NCI-H82 treated with DMSO at 0.1 percent for 48 hours (cell line): ENCODE measurements around the gene ZNF319.
A peak's percentile ranks its signal among the peaks of the same experiment; 100 is the strongest.
"Not testable (repeated sequence)": the region's sequence is repeated elsewhere in the genome, so short reads cannot be mapped to it uniquely, and the experiment has no call there.

ENCODE experiments used
- DNase-seq: peaks from one replicate; lab custom pipeline; 2025; ENCODE audit not compliant: unreplicated experiment; lab: John Stamatoyannopoulos, UW

The ZNF319 gene

DNA sequence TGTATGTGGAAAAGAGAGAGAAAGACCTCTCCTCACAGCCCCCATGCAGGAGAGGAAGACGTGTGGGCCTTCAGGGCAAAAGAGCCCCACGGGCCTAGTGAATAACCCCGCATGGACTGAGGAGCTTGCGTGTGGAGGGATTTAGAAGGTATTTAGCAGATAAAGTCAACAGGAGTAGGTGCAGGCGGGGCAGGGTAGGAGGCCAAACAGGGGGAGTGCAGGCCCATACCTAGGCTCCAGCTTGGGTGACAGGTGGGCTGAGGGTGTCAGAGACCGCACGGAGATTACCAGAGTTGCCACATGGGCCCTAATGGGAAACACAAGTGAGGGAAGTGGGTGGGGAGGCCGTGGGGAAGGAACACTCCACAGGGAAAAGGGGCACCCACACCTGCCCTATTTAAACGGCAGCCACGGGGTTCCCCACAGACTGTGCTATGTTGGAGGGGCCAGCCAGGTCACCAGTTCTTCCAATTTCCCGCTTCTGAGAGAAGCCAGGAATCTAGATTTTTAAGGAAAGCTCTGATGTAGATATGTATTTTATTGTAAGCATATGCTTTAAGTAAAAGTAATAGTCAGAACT lies 21.4 kb downstream of the ZNF319 start:
- peak; percentile 25 for DNase-seq

DNA sequence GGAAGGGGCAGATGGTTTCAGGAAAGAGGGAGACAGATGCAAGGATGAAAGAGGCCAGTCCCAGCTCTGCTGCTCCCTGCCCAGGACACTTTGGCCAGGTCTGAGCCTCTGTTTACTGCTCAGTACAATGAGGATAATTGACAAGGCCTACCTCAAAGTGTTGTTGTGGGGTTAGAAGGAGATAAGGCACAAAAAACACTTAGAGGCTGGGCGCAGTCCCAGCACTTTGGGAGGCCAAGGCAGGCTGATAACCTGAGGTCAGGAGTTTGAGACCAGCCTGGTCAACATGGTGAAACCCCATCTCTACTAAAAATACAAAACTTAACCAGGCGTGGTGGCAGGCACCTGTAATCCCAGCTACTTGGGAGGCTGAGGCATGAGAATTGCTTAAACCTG lies 22.4 kb downstream of the ZNF319 start:
- DNase-seq, result not testable (repeated sequence)

DNA sequence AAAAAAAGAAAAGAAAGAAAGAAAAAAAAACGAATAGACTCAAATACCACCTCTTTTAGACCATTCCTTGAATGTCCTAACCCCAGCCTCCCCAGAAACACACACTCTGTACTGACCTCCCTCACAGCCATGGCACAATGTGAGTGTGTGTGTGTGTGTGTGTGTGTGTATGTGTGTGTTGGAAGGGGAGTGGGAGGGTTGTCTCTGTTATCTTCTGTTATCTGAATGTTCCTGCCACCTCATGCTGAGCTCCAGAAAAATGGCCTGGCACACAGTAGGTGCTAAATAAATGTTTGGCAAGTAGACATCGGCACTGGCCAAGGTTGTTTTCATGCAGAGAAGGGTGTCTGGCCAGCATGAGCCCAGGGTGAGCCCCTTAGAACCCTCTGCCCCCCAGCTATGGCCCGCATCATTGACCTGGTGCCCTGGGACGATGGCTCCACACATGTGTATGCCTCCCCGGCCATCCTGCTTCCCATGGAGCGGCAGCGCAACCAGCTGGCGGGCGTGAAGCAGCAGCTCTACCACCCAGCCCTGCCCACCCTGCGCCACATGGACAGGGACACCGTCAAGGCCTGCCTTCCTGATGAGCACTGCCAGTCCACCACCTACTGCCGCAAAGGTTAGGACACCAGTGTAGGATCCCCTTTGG lies 22.9 kb downstream of the ZNF319 start:
- DNase-seq, result no peak

DNA sequence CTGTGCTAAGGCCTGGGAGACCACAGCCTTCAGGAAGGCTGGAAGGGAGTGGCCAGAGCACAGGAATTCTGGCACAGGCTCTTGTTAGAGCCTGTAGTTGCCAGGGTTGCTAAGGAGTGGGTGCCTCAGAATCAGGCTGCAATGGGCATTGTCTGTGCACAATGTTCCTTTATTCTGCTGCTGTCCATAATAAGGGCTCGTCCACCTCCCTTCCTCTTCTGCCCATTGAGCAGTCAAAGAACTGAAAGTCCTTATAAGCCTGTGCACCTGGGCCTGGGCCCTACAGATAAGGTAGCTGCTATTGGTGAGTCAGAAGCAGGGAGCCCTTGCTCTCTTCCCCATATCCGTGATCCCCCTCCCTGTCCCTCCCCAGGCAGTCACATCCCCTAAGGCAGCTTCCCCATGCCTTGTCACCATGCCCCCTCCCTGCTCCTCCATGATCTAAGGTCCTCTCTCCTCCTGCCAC lies 24.1 kb downstream of the ZNF319 start:
- DNase-seq, result no peak

DNA sequence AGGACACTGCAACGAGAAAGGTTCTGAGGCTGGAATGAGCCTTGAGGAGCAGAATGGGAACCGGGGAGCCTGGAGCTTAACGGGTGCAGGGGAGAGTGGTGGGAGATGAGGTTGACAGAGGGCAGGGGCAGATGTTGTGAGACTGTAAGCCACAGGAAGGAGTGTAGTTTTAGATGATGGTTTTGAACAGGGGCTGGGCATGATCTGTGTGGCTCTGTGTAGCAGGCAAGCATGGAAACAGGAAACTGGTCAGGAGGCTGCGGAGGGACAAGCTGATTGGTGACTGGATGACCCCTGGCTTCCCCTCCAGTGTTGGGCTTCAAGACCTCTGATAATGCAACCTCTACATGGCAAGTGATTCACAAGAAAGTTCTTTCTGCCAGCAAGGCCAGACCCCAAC lies 28.2 kb downstream of the ZNF319 start:
- no peak for DNase-seq

DNA sequence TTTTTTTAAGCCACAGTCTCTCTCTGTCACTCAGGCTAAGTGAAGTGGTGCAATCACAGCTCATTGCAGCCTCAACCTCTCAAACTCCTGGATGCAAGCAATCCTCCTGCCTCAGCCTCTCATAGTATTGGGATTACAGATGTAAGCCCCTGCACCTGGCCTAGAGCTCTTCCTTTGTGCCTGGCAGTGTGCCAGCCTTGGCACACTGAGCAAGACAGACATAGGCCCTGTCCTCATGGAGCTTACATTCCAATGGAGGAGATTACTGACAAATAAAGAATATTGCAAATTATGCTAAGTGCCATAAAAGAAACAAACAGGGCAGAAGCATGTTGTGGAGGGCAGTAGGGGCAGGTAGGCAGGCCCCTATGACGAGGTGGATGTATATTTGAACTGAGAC lies 28.6 kb downstream of the ZNF319 start:
- no peak for DNase-seq

DNA sequence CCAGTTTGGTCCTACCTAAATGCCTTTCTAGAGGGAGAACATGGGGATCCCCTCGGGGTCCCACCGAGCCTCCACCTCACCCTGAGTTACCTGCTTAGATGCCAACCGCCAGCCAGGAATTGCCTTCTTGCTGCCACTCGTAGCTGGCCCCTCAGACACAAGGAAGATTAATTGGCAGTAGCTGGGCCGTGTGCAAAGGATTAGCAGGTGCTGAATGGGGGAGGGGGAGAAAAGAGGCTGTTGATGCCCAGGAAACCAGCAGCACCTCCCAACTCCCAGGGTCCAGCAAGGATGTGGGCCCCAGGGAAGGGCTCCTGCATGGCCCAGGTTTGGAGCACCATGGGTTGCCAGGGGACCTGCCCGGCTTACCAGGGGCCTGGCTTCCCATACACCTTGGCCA lies 29.5 kb downstream of the ZNF319 start, which contains the start of gene CNGB1:
CNGB1 (minus strand) TSS at position 159 of the 400 bp plus-strand sequence. CDS start 3,842 bp downstream, outside the sequence.
- DNase-seq, result peak; percentile 49

DNA sequence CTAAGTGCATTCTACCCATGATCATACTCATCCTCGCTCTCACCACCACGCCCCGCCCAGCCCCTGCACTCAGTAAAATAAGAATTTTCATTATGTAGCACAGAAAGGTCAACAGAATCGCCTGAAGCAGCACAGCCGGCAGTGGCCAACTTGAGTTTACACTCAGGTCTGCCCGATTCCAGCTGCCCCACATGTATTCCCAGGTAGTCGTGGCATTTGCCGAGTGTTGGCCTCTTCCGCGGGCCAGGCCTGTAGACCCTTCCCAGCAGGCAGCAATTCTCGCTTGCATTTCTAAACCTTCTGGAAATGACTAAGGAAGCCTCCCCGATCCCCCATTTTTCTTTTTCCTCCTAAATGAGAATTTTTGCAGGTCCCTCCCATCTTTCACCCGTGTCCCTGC lies 30.2 kb downstream of the ZNF319 start:
- no peak for DNase-seq

DNA sequence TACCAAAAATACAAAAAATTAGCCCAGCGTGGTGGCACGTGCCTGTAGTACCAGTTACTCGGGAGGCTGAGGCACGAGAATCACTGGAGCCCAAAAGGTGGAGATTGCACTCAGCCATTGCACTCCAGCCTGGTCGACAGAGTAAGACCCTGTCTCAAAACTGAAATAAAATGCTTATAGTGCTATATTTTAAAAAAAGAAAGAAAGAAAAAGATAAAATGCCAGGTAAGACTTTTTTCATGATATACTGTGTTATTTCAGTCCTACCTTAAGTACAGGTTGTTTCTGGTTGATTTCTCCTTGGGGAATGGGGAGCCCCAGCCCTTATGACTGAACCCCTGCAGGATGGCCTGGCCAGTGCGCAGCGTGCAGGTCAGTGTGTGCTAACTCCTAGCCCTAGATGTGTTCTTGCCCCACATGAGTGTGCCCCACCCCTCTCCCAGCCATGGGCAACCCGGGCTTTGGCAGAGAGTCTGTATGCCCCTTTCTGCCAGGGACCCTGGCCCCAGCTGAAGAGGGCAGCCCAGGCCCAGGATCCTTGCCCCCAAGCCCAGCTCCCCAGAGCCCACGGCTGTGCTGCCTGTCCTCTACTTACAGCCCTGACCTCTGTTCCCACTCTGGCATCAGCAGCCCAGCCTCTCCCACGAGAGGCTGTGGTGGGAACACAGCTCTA lies 30.9 kb downstream of the ZNF319 start:
- no peak for DNase-seq

DNA sequence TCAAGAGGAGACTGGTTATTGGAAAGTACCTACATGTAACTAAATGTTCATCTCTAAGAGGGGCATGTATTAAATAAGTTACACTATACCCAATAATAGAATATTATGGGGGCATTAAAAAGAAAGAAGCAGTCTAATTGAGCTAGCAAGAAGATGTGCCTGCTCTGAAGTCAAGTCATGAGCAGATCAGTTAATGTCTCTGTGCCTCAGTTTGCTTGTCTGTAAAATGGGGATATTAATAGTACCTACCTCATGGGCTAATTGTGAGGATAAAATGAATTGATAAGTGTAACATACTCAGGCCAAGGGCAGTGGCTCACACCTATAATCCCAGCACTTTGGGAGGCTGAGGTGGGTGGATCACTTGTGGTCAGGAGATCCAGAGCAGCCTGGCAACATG lies 32.6 kb downstream of the ZNF319 start:
- no peak for DNase-seq

DNA sequence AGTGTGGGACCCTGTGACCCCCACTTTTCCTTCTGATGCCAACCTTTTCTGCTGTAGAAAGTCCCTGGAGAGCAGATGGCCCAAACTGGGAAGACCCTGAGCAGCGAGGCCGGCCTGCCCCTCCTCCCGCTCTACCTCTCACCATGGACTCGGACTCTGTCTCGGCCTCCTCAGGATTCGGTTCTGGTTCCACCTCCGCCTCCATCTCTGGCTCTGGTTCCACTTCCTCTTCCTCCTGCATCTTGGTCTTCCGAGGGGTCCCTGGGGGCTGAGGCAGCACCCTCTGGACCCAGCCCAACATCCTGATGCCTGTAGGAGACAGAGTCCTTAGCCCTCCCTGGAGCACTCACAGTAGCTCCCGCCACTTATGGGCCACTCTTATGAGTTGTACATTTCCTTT lies 33.5 kb downstream of the ZNF319 start:
- no peak for DNase-seq

DNA sequence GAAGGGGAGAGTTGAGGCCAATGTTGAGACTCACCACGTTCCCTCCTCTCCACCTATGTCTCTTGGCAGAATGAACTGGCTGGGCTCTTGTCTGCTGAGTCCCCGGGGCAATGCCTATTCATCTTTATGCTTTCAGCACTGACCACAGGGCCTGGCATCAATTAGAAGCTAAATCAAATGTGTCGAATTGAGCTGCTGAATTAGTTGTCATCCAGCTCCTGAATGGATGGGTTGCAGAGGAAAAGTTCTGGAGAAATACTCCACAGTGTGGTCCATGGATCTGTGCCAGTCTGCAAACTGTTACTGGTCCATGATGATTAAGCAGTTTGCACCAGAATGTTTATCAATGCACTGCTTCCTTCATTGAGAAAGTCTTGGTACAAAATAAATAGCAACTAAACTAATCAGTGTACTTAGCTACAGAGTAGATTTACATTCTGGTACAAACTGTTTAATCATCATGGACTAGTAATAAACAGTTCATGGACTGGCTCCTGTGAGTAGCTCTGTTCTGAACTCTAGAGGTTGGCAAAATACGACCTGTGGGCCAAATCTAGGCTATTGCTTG lies 34.2 kb downstream of the ZNF319 start:
- DNase-seq, result no peak

DNA sequence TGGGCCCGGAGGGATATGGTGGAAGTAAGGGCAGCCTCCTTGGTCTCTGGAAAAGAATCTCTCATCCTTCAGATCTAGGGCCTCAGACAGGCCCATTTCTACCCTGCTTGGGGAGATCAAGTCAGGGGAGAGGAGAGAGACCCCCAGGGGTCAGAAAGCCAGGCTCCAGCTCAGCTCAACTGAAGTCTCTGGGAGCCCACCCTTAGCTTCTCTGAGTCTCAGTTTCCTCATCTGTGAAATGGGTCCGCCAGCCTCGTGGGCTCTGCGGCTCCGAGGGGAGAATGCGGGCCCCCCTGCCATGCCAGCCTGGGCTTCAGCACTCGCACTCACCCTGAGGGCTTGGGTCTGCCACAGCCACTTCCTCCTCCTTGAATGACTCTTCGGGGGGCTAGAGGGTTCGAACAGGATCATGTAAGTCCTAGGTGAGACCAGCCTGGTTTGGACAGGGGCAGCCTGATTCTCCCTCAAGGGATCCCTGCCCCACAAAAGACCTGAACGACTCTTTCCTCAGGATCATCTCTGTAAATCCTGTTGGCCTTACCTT lies 36.2 kb downstream of the ZNF319 start:
- DNase-seq, result no peak

DNA sequence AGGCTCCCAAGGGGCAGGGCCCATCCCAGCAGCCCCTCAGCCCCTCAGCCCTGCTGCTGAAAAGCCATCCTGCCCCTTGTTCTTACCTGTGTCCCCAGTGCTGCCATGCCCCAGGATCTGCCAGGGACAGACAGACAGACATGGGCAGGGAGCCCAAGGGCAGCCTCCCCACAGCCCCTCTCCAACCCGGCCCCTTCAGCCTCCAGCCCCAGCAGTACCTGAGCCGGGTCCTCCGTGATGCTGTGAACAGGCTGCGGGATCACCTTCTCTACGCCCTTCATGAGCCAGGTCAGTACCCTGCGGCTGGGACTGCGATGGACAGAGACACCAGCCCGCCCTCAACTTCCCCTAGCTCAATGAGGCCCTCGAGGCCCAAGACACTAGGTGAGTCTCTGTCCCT lies 37.7 kb downstream of the ZNF319 start:
- no peak for DNase-seq

DNA sequence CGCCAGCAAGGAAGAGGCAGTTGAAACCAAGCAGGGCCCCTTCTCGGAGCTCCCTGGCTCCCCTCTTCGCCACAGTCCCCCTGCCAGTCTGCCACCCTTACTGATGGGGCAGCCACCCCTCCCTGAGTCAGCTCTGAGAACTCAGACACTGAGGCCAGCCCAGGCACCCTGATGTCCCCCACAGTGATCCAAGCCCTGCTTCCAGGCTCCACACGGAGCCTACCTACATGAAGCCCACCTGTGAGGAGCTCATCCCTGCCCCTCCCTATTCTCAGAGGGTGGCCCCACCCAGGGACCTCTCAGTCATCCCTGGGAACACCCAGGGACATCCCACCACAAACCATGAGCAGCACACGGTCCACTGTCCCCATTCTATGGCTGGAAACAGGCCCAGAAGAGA lies 38.4 kb downstream of the ZNF319 start:
- DNase-seq, result no peak

DNA sequence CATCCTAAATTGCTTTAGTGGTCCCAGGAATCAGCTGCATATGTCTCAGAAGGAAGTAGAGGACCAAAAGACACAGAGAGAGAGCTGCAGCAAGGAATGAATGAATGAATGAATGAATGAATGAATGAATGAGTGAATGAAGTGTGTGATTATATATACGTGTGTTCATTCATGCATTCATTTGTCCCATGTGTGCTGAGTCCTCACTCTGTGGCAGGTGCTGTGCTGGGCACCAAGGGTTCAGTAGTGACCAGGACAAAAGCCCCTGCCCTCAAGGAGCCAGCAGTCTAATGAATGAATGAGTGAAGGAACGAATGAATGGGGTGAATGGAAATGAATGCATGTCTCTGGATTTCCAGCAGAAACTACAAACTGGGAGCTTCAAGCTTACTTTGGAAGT lies 38.9 kb downstream of the ZNF319 start:
- no peak for DNase-seq

DNA sequence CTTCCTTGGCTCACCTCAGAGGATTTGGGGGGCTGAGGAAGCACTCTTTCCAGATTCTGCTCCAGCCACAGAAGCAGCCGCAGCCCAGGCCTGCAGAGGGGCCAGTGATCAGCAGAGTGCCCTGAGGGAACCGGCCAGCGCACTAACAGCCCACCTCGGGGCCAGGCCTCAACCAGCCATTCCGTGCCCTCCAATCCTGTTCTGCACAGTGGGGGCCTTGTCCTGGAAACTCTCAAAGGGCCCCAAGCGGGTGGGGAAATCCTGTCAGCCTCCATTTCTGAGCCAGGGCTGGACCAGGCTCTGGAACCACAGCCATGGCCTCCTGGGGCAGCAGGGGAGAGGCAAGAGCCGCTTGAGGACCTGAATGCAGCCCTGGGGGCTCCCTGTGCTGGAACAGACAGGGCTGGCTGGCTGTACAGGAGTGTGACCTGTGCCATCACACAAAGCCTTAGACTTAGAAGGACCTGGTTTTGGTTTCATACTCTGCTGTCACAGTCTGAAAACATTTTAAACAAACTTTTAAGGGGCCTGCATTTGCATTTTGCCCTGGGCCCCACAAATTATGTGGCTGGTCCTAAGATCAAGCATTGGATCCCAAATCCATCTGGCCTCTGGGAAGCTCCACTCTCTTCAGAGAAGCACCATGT lies 39.5 kb downstream of the ZNF319 start:
- no peak for DNase-seq

DNA sequence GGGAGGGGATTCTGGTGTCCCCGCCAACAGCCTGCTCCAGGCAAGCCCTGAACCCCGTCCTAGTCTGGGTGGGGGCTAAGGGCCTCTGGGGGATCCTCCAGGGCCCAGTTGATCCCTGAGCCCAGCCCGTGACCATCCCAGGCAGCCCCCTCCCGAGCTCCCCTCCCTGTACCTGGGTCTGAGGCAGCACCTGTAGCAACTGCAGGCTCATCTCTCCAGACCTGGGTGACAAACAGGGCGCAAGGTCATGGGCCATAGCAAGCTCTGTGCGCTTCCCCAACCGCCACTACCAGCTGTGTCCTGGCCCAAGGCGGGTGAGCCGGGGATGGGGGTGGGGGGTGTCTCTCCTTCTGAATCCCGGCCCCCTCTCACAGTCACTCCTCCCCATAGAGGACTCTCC lies 40.2 kb downstream of the ZNF319 start:
- DNase-seq, result no peak

DNA sequence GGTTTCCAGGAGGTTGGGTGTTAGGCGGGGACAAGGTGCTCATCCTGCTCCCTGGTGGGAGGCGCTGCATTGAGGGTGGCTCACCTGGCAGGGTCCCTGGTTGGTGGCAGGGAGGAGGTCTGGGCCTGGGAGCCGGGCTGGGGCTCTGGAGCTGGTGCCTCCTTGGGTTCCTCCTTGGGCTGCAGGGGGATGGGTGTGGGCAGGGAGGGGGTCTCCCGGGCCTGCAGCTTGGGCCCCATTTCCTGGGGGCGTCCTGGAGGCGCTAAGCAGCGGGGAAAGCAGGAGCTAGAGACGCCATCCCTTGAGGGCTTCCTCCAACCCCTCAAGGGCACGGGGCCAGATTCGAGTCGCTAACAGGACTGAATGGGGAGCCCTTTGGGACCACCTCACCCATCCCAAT lies 40.7 kb downstream of the ZNF319 start:
- no peak for DNase-seq

DNA sequence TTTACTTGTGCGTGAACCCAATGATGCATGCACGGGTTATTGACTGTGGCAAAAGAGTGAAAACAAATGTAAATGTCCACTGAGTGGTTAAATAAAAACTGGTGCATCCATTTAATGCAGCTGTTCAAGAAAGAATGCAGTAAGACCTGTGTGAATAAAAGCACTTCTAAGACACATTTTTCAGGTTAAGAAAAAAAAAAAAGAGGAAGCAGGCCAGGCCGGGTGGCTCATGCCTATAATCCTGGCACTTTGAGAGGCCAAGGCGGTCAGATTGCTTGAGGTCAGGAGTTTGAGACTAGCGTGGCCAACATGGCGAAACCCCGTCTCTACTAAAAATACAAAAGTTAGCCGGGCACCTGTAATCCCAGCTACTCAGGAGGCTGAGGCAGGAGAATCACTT lies 41.4 kb downstream of the ZNF319 start:
- DNase-seq, result no peak

DNA sequence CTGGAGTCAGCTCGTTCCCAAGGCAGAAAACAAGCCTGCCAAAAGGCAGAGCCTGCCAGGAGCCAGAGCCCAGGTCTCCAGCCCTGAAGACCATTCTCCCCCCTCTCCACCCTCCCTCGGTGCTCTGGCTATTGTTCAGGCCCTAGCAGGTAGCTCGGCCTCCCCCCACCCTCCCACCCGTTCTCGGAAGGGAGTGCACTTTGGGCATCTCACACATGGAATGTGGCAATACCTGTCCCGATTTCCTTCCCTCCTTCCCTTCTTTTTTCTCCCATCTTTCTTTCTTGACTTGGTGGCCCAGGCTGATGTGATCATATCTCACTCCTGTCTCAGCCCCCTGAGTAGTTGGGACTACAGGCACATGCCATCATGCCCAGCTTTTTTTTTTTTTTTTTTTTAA lies 41.9 kb downstream of the ZNF319 start:
- no peak for DNase-seq
